Measurements from ENCODE around the gene NDUFA6. TPM values are rescaled to one million over a fixed set of nuclear protein-coding genes. Genes with fewer than 3 reads are reported as not detected.
A peak's percentile ranks its signal among the peaks of the same experiment; 100 is the strongest.

Gene NDUFA6
- total RNA-seq, 1 donor from 2014 or later: 69.2 TPM

DNA sequence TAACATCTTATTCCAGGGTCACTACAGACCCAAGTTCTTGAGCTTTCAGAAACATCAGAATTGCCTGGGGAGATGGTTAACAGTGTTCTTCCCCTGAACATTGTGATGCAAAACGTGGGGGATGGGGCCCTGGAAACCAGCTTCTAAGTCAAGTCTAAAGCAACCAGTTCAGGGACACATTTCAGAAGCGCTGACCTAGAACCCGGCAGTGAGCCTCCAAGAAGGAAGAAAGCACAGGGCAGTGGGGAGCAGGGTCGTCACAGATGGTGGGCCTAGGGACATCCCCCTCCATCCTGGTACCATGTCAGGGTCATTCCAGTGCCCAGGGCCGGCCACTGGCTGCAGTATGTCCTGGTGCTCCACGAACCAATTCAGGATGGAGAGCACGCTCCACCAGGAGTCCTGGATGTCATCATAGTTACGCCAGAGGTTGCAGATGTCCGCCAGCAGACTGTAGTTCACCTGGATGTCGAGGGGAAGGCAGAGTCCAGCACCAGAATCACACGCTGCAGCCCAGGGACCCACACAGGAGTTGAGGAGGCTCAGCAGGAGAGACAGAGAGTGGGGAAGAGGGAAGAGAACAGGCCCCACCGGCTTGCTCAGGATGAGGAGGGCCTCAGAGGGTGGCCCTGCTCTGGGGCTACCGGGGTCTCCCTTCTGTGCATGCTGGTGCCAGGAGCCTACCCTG is 25.0 kb downstream of the NDUFA6 start:
- Mint-ChIP-seq H3K27ac (ENCODE audit: unreplicated experiment) (no peak overlapping the region), H3K36me3 (ENCODE audit: unreplicated experiment) (peaks cover 7% of the 10 kb centered on the region), H3K9me3 (ENCODE audit: unreplicated experiment) (no peaks in the 10 kb centered on the region), H3K27me3 (ENCODE audit: unreplicated experiment) (no peaks in the 10 kb centered on the region), H3K4me1 (ENCODE audit: unreplicated experiment) (peaks cover 8% of the 10 kb centered on the region), H3K4me3 (ENCODE audit: unreplicated experiment) (no peak overlapping the region)
- DNase-seq (ENCODE audit: extremely low spot score, unreplicated experiment): peak; percentile 77
- TF ChIP-seq, protein P1, sequence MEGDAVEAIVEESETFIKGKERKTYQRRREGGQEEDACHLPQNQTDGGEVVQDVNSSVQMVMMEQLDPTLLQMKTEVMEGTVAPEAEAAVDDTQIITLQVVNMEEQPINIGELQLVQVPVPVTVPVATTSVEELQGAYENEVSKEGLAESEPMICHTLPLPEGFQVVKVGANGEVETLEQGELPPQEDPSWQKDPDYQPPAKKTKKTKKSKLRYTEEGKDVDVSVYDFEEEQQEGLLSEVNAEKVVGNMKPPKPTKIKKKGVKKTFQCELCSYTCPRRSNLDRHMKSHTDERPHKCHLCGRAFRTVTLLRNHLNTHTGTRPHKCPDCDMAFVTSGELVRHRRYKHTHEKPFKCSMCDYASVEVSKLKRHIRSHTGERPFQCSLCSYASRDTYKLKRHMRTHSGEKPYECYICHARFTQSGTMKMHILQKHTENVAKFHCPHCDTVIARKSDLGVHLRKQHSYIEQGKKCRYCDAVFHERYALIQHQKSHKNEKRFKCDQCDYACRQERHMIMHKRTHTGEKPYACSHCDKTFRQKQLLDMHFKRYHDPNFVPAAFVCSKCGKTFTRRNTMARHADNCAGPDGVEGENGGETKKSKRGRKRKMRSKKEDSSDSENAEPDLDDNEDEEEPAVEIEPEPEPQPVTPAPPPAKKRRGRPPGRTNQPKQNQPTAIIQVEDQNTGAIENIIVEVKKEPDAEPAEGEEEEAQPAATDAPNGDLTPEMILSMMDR (IDR thresholded peaks at IDR 0.05): no peak

DNA sequence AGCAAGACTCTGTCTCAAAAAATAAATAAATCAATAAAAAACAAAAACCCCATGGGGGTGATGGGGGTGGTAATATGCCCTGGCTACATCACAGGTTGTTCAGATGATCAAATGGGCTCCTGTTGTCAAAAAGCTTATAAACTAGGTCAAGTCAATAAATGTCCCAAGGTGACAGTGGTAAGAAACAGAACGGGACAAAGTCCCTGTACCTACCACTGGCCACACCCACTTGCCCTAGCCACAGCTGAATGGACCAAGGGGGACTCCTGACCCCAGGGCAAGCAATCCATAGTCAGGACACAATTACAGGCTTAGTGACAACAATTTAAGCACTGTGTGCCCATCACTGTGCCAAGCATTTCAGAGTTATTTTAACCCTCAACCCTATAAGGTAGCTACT is 25.9 kb downstream of the NDUFA6 start:
- TF ChIP-seq, protein P1 (IDR thresholded peaks at IDR 0.05): no peak
- Mint-ChIP-seq H3K4me3 (ENCODE audit: unreplicated experiment) (no peak overlapping the region), H3K4me1 (ENCODE audit: unreplicated experiment) (peaks cover under 1% of the 10 kb centered on the region), H3K9me3 (ENCODE audit: unreplicated experiment) (no peaks in the 10 kb centered on the region), H3K27me3 (ENCODE audit: unreplicated experiment) (no peaks in the 10 kb centered on the region), H3K27ac (ENCODE audit: unreplicated experiment) (no peak overlapping the region), H3K36me3 (ENCODE audit: unreplicated experiment) (peaks cover 11% of the 10 kb centered on the region)
- DNase-seq (ENCODE audit: extremely low spot score, unreplicated experiment): peak; percentile 38

DNA sequence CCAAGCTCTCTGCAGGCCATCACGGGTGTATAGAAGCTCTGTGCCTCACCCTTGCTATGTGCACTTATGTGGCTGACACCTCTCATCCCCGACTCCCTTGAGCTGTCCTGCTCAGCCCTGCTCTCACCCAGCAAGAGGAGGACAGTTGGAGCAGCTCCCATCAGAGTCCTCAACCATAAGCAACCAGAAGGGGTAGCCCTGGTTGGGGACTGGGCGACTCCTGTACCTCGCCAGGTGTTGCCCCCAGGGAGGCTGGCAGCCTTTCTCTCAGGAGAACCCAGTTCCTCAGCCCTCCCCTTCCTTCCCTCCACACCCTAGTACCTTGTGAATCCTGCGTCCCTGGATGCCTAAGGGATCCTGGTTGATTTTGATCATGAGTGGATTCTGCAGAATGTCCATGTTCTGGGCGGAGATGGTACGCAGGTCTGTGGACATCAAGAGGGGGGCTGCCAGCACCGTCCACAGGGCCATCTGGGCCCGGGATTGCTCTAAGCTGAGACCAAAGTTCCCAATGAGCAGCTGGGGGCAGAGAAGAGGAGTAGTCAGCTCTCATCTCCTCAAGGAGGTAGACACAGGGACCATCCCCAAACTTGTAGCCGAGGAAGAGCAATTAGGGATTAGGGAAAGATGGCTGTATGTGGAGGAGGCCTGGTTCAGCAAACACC is 27.9 kb downstream of the NDUFA6 start:
- H3K4me3 Mint-ChIP-seq (ENCODE audit: unreplicated experiment): no peak overlapping the region
- DNase-seq (ENCODE audit: extremely low spot score, unreplicated experiment): peak; percentile 63
- H3K36me3 Mint-ChIP-seq (ENCODE audit: unreplicated experiment): peaks cover 18% of the 10 kb centered on the region
- no peak overlapping the region for H3K27ac Mint-ChIP-seq (ENCODE audit: unreplicated experiment)
- H3K27me3 Mint-ChIP-seq (ENCODE audit: unreplicated experiment): no peaks in the 10 kb centered on the region
- TF ChIP-seq, protein P1 (IDR thresholded peaks at IDR 0.05): no peak
- H3K9me3 Mint-ChIP-seq (ENCODE audit: unreplicated experiment): peaks cover 7% of the 10 kb centered on the region
- H3K4me1 Mint-ChIP-seq (ENCODE audit: unreplicated experiment): no peaks in the 10 kb centered on the region

DNA sequence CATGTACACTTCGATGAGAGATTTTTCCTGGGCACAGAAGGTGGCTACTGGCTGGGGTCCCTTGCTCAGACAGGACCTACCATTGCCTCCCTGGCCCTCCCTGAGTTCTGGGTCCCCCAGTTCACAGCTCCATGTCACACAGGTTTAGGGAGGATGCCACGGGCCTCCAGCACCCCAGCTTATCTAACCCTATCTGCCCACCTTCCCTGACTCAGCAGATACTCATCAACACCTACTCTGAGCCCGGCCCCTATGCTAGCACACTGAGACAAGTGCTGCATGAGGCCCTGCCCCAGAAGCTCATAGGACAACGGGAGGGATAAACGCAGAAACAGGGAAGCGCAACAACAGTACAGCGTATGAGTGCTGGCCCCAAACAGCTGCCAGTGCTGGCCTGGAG is 29.5 kb downstream of the NDUFA6 start:
- TF ChIP-seq, protein P1 (IDR thresholded peaks at IDR 0.05): no peak
- Mint-ChIP-seq H3K36me3 (ENCODE audit: unreplicated experiment) (peaks cover 22% of the 10 kb centered on the region), H3K27ac (ENCODE audit: unreplicated experiment) (no peak overlapping the region), H3K9me3 (ENCODE audit: unreplicated experiment) (peaks cover 21% of the 10 kb centered on the region), H3K4me3 (ENCODE audit: unreplicated experiment) (no peak overlapping the region), H3K4me1 (ENCODE audit: unreplicated experiment) (no peaks in the 10 kb centered on the region), H3K27me3 (ENCODE audit: unreplicated experiment) (no peaks in the 10 kb centered on the region)
- no peak for DNase-seq (ENCODE audit: extremely low spot score, unreplicated experiment)

DNA sequence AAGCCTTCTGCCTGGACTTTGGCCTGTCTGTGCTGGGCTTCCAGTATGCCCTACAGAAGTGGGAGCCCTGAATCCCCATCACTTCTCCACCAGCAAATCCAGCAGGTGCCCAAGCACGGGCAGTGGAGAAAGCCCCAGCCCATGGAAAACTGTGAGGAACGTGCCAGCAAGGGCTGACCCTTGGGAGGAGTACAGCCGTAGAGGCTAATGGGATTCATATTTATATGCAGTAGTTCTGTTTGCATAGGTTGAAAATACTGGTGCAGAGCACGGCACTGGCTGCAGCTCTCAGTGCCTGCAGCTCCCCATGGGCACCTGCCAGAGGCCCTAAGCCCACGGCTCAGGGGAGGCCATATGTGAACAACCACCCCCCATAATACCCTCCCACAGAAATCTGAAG is 30.1 kb downstream of the NDUFA6 start:
- Mint-ChIP-seq H3K27ac (ENCODE audit: unreplicated experiment) (no peak overlapping the region), H3K4me1 (ENCODE audit: unreplicated experiment) (no peaks in the 10 kb centered on the region), H3K36me3 (ENCODE audit: unreplicated experiment) (peaks cover 20% of the 10 kb centered on the region), H3K9me3 (ENCODE audit: unreplicated experiment) (peaks cover 21% of the 10 kb centered on the region), H3K27me3 (ENCODE audit: unreplicated experiment) (no peaks in the 10 kb centered on the region), H3K4me3 (ENCODE audit: unreplicated experiment) (no peak overlapping the region)
- TF ChIP-seq, protein P1 (IDR thresholded peaks at IDR 0.05): no peak
- DNase-seq (ENCODE audit: extremely low spot score, unreplicated experiment): peak; percentile 62
